Glutamatergic neuron (in vitro differentiated cells): ENCODE results near the gene ACYP2. TPM values are rescaled to one million over a fixed set of nuclear protein-coding genes. Genes with fewer than 3 reads are reported as not detected.
A peak's percentile ranks its signal among the peaks of the same experiment; 100 is the strongest.
"Not testable (repeated sequence)": the region's sequence is repeated elsewhere in the genome, so short reads cannot be mapped to it uniquely, and the experiment has no call there.

Source experiments
- DNase-seq: peaks from one replicate; pipeline ENCODE4 v3.0.0; 2022
- H3K27ac Mint-ChIP-seq: one replicate; pipeline ENCODE4 v1.8.0; 2020; ENCODE audit warnings: mild to moderate bottlenecking, mixed read lengths, inconsistent platforms; ENCODE audit not compliant: unreplicated experiment
- H3K27me3 Mint-ChIP-seq: one replicate; pipeline ENCODE4 v1.8.0; 2020; ENCODE audit warnings: mild to moderate bottlenecking, moderate library complexity, mixed read lengths, inconsistent platforms; ENCODE audit not compliant: unreplicated experiment
- H3K36me3 Mint-ChIP-seq: one replicate; pipeline ENCODE4 v1.8.0; 2020; ENCODE audit warnings: mild to moderate bottlenecking, mixed read lengths, inconsistent platforms; ENCODE audit not compliant: unreplicated experiment
- H3K4me1 Mint-ChIP-seq: one replicate; pipeline ENCODE4 v1.8.0; 2020; ENCODE audit warnings: mild to moderate bottlenecking, low read depth, mixed read lengths, inconsistent platforms; ENCODE audit not compliant: unreplicated experiment
- H3K4me3 Mint-ChIP-seq: one replicate; pipeline ENCODE4 v1.8.0; 2020; ENCODE audit warnings: mild to moderate bottlenecking, mixed read lengths, inconsistent platforms; ENCODE audit not compliant: unreplicated experiment
- H3K9me3 Mint-ChIP-seq: one replicate; pipeline ENCODE4 v1.8.0; 2020; ENCODE audit warnings: mild to moderate bottlenecking, moderate library complexity, mixed read lengths, inconsistent platforms; ENCODE audit not compliant: unreplicated experiment
- CTCF ChIP-seq: fragments of 200-600 bp; sonication (generic); IDR thresholded peaks from one replicate; pipeline ENCODE4 v1.5.0; 2021; ENCODE audit not compliant: partially characterized antibody, unreplicated experiment
- long read RNA-seq: library from polyadenylated mRNA; unstranded; transcript quantifications from one replicate; pipeline ENCODE4 v2.0.0, GENCODE V29; 2020; ENCODE audit not compliant: unreplicated experiment
- total RNA-seq: library from RNA; stranded (reverse); fragmentation: NEBNext Ultra II Directional; extraction: Animal tissue kit (Norgen Biotek cat#: 25700); gene quantifications from one replicate; pipeline ENCODE4 v1.2.1, GENCODE V29; 2021; ENCODE audit not compliant: unreplicated experiment

ACYP2 gene
- 8.4 TPM for total RNA-seq
- long read RNA-seq, partial matches to known transcripts: 0 of 1 reads
- long read RNA-seq, other reads (novel, unspliced or antisense): 0 of 1 reads

DNA sequence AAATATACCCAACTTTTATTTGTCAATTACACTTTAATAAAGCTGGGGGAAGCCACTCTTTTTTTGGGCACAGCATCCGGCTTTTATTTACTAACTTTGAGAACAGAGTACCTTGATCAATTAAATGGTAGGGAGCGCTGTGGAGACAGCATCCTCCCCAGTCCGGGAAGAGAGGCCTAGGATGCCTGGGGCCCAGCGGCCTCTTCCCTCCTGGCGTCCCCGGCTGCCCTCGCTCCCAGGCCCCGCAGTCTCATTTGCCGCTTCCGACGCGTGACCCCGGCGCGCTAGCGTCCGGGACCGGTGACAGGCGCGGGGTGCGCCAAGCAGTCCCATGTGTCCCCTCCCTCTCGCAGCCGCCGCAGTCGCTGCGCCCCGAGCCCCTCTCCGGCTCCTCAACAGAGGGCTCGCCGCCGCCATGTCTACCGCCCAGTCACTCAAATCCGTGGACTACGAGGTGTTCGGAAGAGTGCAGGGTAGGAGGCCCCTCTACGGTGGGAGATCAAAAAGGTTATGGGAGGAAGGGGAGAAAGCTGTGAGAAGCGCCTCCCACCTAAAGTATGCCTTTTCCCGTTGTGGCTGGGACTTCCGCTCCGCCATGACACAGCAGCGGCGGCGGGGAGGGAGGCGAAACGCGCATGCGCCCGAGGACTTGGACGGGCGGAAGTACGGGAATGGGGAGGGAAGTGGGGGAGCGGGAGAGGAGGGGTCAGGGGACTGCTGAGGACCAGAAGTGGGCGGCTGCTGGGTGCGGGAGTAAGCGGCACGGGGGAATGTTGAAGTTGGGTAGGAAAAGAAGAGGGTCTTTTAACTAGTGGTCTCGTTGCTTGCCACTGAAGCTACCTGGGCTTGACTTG lies at the start of gene ACYP2:
Gene ACYP2, plus strand, starts transcription at position 332 of the 854 bp plus-strand sequence.
- Mint-ChIP-seq H3K27me3 (peaks cover 12% of the 10 kb centered on the region), H3K27ac (peak within 1 kb of the TSS; percentile 98), H3K4me1 (peaks cover 5% of the 10 kb centered on the region), H3K9me3 (peaks cover 10% of the 10 kb centered on the region), H3K36me3 (peaks cover 6% of the 10 kb centered on the region), H3K4me3 (peak within 1 kb of the TSS; percentile 86)
- DNase-seq: peak; percentile 98
- no peak for TF ChIP-seq CTCF

DNA sequence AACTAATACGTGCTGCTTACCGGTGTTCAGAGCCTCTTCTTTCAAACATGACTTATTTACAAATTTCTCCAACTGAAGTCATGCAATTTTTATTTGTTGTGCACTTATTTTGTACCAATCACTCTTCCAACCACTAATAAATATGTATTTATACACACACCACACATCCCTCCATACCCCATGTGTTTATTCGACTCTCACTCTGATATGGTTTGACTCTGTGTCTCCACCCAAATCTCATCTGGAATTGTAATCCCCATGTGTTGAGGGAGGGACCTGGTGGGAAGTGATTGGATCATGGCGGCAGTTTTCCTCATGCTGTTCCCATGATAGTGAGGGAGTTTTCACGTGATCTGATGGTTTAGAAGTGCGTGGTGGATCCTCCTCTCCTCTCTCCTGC lies 49.5 kb upstream of the ACYP2 start:
- no peak for TF ChIP-seq CTCF
- Mint-ChIP-seq H3K27me3 (peaks cover 2% of the 10 kb centered on the region), H3K27ac (peak overlapping the region; percentile 83), H3K9me3 (peaks cover 2% of the 10 kb centered on the region), H3K4me1 (peaks cover 31% of the 10 kb centered on the region), H3K4me3 (no peak overlapping the region), H3K36me3 (no peaks in the 10 kb centered on the region)
- DNase-seq: no peak

GRCh38 chr2:54067851-54068375 lies 47.5 kb upstream of the ACYP2 start:
- DNase-seq: no peak
- peaks cover 2% of the 10 kb centered on the region for H3K9me3 Mint-ChIP-seq
- no peak overlapping the region for H3K27ac Mint-ChIP-seq
- no peak for TF ChIP-seq CTCF
- no peaks in the 10 kb centered on the region for H3K36me3 Mint-ChIP-seq
- peaks cover 25% of the 10 kb centered on the region for H3K4me1 Mint-ChIP-seq
- H3K27me3 Mint-ChIP-seq: peaks cover 2% of the 10 kb centered on the region
- H3K4me3 Mint-ChIP-seq: peak overlapping the region; percentile 5

- DNase-seq, H3K4me3 Mint-ChIP-seq, H3K27me3 Mint-ChIP-seq: not testable (repeated sequence)
Observed at GRCh38 chr2:54072483-54072882, 42.9 kb upstream of the ACYP2 start.

GRCh38 chr2:54073796-54074195 lies 41.6 kb upstream of the ACYP2 start:
- no peak for TF ChIP-seq CTCF
- no peak overlapping the region for H3K4me3 Mint-ChIP-seq
- peaks cover 1% of the 10 kb centered on the region for H3K4me1 Mint-ChIP-seq
- H3K27me3 Mint-ChIP-seq: peaks cover 2% of the 10 kb centered on the region
- DNase-seq: no peak
- no peaks in the 10 kb centered on the region for H3K36me3 Mint-ChIP-seq
- H3K27ac Mint-ChIP-seq: no peak overlapping the region
- H3K9me3 Mint-ChIP-seq: no peaks in the 10 kb centered on the region

More at GRCh38 chr2:54072483-54072882, 42.9 kb upstream of the ACYP2 start:
- not testable (repeated sequence) for H3K4me1 Mint-ChIP-seq, H3K27ac Mint-ChIP-seq, H3K9me3 Mint-ChIP-seq, H3K36me3 Mint-ChIP-seq
